Stimulated activated CD4-positive, alpha-beta T cell treated with anti-CD3 and anti-CD28 coated beads, Interleukin-15, amount 100 ng/mL, for 48 hours (primary cell): ENCODE measurements around the gene GCSAML.
"Not testable (repeated sequence)": the region's sequence is repeated elsewhere in the genome, so short reads cannot be mapped to it uniquely, and the experiment has no call there.

ENCODE experiments used
- DNase-seq, 2 donors: peaks; one replicate each; pipeline ENCODE4 v3.0.0-alpha.2; 2020; ENCODE audit warnings: low read depth in 2 of 2

GCSAML gene

GRCh38 chr1:247548769-247549182 lies at the start of gene GCSAML:
Gene GCSAML, plus strand, starts transcription at chr1:247549134. Its CDS starts 58 bp downstream, at chr1:247549192.
- DNase-seq = no peak

GRCh38 chr1:247500865-247501264 lies 48.1 kb upstream of the GCSAML start:
- DNase-seq = no peak

- DNase-seq = no peak
Observed at GRCh38 chr1:247506831-247507230, 42.1 kb upstream of the GCSAML start.

DNA sequence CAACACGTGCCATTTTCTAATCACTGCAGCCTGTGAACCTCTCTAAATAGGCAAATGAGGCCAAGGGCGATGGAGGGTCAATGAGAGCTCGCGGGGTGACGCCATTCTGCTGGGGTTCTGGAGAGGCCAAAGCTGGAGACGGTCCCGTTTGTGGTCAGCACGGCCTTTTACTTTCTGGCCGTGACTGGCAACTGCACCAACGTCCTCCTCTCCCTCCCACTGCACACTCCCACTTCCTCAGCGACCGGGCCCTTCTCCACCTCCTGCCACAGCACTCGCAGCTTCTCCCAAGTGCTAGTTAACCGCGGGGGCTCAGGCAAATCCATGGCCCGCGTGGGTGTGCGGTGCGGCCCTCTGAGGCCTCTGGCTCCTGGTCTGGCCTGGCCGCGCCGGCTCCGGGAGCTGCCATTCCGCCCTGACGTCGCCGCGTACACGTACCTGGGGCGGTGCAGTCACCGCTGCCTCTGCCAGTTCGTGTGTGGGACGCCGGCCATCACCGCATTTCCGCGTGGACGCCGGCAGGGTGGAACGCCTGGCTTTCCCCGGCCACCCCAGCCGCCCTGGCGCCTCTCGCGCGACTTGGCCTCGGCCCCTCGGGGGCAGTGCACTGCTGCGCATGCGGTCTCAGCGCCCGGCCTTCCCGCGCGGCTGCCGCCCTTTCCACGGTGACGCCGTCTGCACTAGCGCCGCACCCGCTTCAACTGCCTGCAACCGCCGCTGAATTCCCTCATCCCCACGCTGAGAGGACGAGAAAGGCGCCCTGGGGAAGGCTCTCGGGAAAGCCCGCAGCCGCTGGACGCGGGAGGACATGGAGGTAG lies 30.9 kb upstream of the GCSAML start:
- DNase-seq = no peak

DNA sequence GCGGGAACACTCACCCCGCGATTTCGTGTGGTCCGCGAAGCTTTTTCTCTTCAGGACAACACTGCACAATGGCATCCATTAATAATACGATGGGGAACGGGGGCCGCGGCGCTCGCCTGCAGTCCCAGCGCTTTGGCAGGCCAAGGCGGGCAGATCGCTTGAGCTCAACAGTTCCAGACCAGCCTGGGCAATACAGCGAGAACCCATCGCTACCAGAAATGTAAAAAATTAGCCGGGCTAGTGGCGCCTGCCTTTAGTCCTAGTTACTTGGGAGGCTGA lies 30.4 kb upstream of the GCSAML start:
- DNase-seq = no peak

- not testable (repeated sequence) for DNase-seq
Observed at GRCh38 chr1:247521886-247522285, 27.0 kb upstream of the GCSAML start.

DNA sequence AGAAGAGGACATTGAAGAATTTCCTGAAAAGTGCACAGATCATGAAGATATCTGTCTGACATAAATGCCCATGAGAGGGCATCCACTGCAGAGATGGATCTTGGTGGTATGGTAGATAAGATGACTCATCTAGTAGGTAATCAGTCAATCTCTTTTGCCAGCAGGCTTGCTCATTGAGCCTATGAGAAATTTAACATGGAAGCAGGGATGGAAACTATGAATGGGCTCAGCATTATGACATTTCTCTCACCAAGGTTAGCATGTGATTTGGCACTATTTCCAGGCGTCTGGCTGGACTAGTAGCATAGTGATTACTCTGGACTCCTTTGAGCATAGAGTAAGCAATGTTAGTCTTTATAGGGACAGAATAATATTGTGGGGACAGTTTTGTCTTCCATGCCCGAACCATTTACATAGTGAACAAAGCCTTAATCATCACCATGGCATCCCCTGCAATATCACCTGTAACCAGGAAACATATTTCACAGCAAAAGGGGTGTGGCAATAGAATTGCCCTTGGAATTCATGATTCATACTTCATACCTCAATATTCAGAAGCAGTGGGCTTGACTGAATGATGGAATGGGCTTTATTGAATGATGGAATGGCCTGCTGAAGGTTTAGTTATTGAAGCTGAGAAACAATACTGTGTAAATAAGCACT lies 20.0 kb upstream of the GCSAML start:
- no peak for DNase-seq

DNA sequence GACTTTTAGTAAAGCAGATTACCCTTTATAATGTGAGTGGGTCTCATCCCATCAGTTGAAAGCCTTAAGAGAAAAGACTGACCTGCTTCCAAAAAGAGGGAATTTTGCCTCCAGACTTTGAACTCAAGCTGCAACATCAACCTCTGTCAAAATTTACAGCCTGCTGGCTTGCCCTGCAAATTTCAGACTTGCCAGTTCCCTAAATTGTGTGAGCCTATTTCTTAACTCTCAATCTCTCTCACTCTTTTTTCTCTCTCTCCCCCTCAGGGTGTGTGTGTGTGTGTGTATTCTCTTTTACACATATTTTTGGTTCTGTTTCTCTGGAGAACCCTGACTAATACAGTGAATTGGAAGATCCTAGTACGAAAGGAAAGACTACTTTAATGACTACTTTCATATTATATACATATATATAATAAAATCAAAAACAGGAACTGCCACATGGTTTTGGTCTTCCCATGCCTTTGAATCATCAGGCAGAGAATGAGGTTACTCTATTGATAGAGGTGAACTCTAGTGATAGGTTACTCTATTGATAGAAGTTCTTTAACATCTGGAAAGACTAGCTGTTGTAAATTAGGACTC lies 19.1 kb upstream of the GCSAML start:
- DNase-seq = no peak

DNA sequence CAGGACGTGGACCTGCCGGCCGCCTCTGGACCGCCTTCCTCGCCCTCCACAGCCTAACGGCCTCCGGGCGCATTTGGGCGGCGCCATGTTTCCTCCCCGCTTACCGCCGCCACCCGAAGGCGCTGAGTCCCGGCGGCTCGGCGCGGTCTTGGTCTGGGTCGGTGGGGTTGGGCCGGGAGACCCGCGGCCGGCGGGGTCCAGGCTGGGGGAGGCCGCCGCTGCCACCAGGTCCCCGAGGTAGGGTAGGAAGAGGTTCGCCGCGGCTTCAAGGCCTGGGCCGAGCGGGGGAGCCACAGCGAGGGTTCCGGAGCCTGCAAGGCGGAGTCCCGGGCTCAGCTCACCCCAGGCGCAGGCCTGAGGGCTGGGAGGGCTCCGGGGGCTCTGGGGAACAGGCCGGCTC lies 18.1 kb upstream of the GCSAML start:
- DNase-seq = no peak

DNA sequence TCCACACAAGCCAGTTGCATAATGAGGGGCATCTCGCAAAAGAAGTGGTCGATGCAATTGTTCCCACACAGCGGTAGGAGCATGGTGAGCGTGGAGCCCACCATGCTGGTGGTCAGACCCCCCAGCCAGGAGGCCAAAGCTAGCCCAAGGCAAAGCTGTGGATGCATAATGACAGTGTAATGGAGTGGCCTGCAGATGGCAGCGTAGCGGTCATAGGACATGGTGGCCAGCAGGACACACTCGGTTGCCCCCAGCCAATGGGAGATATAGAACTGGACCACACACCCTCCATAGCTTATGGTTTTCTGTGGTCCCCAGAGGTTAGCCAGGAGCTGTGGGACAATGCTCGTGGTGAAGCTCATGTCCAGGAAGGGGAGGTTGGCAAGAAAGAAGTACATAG lies 17.0 kb upstream of the GCSAML start:
- DNase-seq = no peak

GRCh38 chr1:247535402-247535801 lies 13.5 kb upstream of the GCSAML start:
- DNase-seq = no peak

DNA sequence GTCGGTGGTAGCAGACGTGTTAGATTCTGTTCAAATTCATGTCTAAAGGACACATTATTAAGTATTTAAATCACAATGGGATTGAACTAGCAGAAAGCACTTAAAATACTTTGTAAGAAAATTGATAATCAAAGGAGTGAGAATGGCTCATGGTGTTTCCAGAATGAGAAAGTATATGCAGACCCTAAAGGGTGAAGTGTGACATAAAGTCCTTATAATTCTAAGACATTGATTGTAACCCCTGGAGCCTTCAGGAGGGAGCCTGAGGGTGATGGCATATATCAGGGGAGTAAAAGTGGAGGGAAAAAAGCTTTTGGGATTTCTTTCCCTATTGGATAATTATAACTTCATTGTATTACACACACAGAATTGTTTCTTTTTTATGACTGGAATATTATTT lies 12.6 kb upstream of the GCSAML start, which contains the start of gene OR2C3:
Gene OR2C3 (minus strand): TSS at position 101 of the 400 bp plus-strand sequence. CDS start 3,929 bp downstream, outside the sequence.
- DNase-seq = no peak

DNA sequence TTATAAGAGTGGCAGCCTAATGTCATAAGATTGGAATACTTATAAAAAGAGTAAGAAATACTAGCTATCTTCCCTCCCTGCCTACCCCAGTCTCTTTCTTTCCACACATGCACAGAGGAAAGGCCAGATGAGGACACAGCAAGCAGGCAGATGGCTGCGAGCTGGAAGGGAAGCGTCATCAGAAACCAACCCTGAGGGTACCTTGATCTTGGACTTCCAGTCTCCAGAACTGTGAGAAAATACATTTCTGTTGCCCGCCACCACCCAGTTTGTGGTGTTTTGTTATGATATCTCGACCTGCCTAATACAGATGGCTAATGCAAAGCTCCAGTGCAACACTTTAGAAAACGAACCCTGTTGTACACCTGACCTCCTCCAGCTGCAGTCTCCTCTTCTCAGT lies 10.4 kb upstream of the GCSAML start:
- DNase-seq = no peak

DNA sequence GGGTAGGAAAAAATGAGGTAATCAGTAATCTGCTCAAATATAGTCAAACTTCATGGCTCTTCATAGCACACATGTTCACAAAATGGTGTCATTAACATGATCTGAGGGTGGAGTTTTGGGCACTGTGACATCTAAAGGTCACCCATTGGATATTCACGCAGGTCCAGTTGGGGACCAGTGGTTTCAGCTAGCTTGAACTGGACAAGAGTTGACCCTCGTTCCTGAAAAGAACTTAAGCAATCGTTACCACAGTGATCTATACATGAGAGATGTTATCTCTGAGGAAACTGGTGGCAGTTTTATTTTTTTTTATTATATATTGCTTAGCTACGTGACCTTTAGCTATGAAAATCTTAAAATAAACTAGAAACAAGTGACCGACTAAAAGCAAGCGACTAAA lies 9.7 kb upstream of the GCSAML start:
- no peak for DNase-seq

GRCh38 chr1:247540581-247540980 lies 8.4 kb upstream of the GCSAML start:
- DNase-seq = no peak

DNA sequence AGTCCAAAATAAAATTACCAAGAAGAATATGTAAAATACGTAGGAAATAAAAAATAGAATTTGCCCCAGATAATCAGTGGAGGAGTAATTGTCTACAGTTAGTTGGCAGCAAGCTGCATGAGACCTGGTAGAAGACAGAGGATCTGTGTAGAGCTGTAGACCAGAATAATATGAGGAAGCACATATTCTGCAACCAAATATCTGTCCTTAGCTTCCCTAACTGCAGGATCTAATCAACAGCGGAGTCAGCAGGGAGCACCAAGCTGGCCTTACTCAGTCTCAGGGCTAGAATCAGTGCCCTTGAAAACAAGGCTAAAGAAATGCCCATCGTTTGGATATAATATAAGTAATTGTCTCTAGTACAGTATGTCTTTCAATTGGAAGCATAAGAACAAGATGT lies 6.1 kb upstream of the GCSAML start:
- no peak for DNase-seq

- no peak for DNase-seq
Observed at GRCh38 chr1:247548092-247548491, 842 bp upstream of the GCSAML start.

GRCh38 chr1:247551721-247552120 lies 2.8 kb downstream of the GCSAML start:
- no peak for DNase-seq

DNA sequence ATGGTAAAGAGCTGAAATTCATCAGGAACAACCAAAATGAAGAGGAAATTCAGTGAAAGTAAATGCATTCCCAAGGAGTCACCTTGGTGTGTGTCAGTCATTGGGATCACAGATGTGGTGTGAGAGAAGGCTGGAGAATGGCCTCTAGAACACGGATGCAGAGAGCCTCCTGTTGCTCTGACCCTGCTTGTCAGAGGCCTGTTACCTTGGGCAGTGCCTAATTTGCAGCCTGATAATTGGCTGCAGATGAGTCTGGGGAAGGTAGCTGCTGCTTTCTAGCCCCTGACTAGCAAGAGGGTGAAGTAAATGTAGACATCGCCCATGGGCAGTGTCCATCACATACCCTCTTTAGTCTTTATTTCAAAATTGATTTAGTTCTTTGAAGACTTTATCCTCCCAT lies 3.3 kb downstream of the GCSAML start:
- no peak for DNase-seq

- no peak for DNase-seq
Observed at GRCh38 chr1:247557926-247558674, 9.2 kb downstream of the GCSAML start.

DNA sequence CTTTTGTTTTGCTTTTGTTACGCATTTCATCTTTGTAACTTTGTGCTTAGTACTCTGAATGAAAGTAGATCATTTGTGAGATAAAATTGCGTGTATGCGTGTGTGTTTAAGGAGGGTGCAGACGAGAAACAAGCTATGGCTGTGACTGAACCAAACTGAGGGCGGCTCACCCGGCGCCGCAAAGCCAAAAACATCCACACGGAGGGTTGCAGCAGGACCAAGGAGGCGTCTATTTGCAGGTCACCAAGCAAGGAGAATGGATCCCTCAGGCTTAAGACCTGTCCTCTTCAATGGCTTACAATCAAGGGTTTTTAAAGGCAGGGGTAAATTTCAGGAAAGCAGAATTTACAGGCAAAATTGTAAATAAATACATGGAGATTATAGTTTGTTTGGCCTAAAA lies 12.8 kb downstream of the GCSAML start:
- no peak for DNase-seq

- no peak for DNase-seq
Observed at GRCh38 chr1:247562198-247562597, 13.3 kb downstream of the GCSAML start.
